ENCODE data around the gene JAGN1. TPM values are rescaled to one million over a fixed set of nuclear protein-coding genes. Genes with fewer than 3 reads are reported as not detected.

The JAGN1 gene
- total and polyA plus RNA-seq, 9 of the 15 experiments (the other 6 are each of a cell fraction or from before 2014, with no cell fraction given): 31.6 to 77.8 (median 40.3) TPM

DNA sequence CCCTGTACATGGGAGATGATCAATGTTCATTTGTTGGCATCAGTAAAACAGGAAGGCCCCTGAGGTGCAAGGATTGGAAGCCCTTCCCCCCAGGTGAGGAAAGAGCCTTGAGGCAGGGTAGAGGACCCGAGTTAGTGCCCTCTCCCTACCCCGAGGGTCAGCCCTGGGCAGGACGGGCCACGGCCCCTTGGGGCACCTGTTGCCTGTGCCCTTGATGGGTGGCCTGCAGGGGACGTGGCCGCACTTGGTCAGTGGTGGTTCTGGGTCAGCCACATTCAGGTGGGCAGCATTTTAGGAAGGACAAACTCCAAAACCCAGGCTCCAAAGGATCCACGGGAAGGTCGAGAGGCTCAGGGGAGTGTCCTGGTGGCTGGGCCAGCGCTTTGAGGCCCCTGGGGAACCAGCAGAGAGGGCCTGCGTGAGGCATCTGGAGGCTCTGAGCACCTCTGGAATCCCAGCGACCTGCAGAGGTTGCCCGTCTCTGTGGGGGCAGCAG is 30.8 kb upstream of the JAGN1 start (continued):
- no peak for TF ChIP-seq HEY1 (CRISPR knock-in tag; IDR thresholded peaks at IDR 0.05; ENCODE audit: borderline replicate concordance)

DNA sequence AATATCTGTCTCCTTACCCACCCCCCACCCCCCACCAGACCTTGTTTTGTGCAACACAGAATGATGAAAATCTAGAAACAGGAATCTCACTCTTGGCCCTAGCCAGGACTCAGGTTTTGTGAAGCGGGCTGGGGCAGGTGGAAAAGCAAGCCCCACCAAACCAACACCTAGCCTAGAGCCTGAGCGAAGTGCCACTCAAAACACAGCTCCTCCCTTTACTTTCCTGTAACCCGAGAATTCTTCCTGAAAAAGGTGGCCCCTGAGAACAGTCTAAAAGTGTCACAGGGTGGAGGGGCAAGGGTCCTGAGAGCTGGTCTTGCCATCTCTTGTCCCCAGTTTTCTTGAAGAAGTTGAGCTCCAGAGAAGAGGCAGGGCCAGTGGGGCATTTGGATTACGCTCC is 29.2 kb upstream of the JAGN1 start:
- in situ Hi-C loops (cut with MboI): no loop called here
- FAIRE-seq: no peak

More for the DNA sequence above, 29.2 kb upstream of the JAGN1 start:
- Histone ChIP-seq H3K27me3 (ENCODE audit: control insufficient read depth in 2 of 2, insufficient read depth in 2 of 2, low read length in 2 of 2) (no peaks in the 10 kb centered on the region), H3K79me2 (ENCODE audit: control insufficient read depth, insufficient read depth, low read length) (no peaks in the 10 kb centered on the region), H3K9me3 (replicated peaks; ENCODE audit: control insufficient read depth, insufficient read depth, low read depth, low read length) (no peaks in the 10 kb centered on the region), H4K20me1 (replicated peaks; ENCODE audit: control insufficient read depth, insufficient read depth, low read length) (no peaks in the 10 kb centered on the region), H3K4me2 (ENCODE audit: insufficient read depth, low read length) (no peak overlapping the region), H3K27ac (ENCODE audit: extremely low read depth, low read depth, low read length) (no peak overlapping the region), H2AFZ (ENCODE audit: low read depth, low read length) (peak overlapping the region; percentile 99), H3K4me3 (no peak overlapping the region), H3K4me1 (replicated peaks in 1 of 2; ENCODE audit: control insufficient read depth in 2 of 2, insufficient read depth in 2 of 2, low read length in 2 of 2) (peaks cover 6 to 30% of the 10 kb centered on the region in 2 experiments; a peak in 4 of 5 replicates), H3K9me1 (ENCODE audit: control insufficient read depth, insufficient read depth, low read length) (no peaks in the 10 kb centered on the region), H3K36me3 (ENCODE audit: control insufficient read depth, insufficient read depth, low read length) (no peaks in the 10 kb centered on the region), H3K9ac (ENCODE audit: insufficient read depth in 1 of 2, low read depth in 2 of 2, low read length in 2 of 2) (peak overlapping the region in 1 of 2 experiments; percentile 90; a peak in 2 of 4 replicates)
- BruUV-seq (replicated peaks): no TSS peak
- intact Hi-C loops (cut with micrococcal nuclease): loop anchor here (5.0 kb wide), 2 partner anchors 56 to 71 kb away; partner anchors contain the start of genes CRELD1 and IL17RC
- ChIA-PET CTCF (ENCODE audit: low intra/inter-chr PET ratio) (no interaction called here), POLR2A (interaction anchor here (0.6 kb wide), 1 partner anchor 56 kb away, joined by 3 read pairs; no protein-coding TSS in a partner anchor)
- TF ChIP-seq ESRRB (CRISPR knock-in tag; IDR thresholded peaks at IDR 0.05; ENCODE audit: borderline replicate concordance): no peak
- TF ChIP-seq, protein P1, sequence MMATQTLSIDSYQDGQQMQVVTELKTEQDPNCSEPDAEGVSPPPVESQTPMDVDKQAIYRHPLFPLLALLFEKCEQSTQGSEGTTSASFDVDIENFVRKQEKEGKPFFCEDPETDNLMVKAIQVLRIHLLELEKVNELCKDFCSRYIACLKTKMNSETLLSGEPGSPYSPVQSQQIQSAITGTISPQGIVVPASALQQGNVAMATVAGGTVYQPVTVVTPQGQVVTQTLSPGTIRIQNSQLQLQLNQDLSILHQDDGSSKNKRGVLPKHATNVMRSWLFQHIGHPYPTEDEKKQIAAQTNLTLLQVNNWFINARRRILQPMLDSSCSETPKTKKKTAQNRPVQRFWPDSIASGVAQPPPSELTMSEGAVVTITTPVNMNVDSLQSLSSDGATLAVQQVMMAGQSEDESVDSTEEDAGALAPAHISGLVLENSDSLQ (IDR thresholded peaks at IDR 0.05): peak; percentile 83
- no peak for ATAC-seq
- no peak for DNase-seq (ENCODE audit: extremely low read depth in 1 of 4, low spot score in 3 of 4)
- WGBS (ENCODE audit: insufficient coverage, low coverage, missing lambda C conversion rate): 74% methylated on average over 4 of the region's 4 CpGs

Measured in K562 (cell line).